Umbilical cord (tissue), 2 donors: ENCODE results near the gene BFSP2. TPM values are rescaled to one million over a fixed set of nuclear protein-coding genes. Genes with fewer than 3 reads are reported as not detected.

Source experiments
- DNase-seq: peaks from one replicate; pipeline ENCODE4 v3.0.0-alpha.2; 2015; ENCODE audit warnings: low spot score
- total RNA-seq: library from RNA; depleted of rRNA; stranded (reverse); fragments of >200 nt; gene quantifications from one replicate; pipeline ENCODE4 v1.2.3, GENCODE V29; 2014; ENCODE audit warnings: low replicate concordance; ENCODE audit not compliant: insufficient read depth

Gene BFSP2
- total RNA-seq, 1 donor from 2014 or later = 3.4 TPM

GRCh38 chr3:133383175-133383574 is 16.7 kb upstream of the BFSP2 start:
- no peak for DNase-seq

DNA sequence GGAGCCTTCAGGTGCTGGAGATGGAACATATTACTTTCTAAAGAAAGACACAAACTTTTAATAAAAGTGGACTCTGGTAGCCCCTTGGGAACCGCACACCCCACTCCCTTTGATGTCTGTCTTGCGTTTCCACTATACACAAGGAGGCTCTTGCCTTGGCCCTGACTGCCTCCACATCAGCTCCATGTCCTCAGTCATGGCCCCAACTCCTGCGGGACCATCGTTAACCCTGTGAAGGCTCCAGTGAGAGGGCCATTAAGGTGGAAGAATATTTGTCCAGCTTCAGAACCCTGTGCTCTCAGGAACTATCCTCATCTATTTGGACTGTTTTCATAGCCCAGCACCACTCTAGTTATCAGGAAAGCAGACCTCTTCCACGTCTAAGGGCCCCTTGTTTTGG is 16.1 kb upstream of the BFSP2 start:
- no peak for DNase-seq

DNA sequence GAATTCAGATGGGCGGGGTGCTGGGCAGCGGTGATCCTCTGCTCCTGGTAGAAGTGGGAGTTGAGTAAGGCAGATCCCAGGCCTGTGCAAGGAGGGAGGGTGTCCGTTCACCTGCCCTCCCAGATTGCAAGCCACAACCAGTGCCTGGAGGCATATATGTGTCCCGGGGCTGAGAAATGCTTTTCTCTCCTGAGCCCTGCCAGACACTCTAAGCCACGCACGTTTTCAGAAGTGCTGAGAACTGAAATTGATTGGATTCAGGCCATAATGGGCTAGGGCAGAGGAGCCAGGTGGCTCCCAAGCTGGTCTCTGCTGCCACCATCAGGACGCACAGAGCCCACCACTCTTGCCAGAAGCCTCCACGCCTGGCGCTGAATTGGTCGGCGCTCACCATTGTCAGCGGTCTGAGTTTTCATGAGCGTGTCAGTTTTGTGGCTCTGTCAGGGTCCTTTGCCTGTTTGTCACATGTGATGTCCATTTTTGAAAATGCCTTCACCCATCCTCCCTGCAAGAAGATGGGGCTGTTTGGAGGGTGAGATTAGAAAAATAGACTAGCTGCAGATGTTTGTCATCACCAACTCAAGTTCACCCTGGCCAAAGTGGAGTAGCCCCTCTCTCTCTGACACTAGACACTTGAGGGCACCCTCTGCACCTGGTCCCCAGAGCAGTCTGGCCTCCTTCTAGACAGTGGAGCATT is 15.4 kb upstream of the BFSP2 start:
- DNase-seq = peak; percentile 80

- DNase-seq = no peak
Measured at GRCh38 chr3:133386876-133387275, 13.0 kb upstream of the BFSP2 start.

DNA sequence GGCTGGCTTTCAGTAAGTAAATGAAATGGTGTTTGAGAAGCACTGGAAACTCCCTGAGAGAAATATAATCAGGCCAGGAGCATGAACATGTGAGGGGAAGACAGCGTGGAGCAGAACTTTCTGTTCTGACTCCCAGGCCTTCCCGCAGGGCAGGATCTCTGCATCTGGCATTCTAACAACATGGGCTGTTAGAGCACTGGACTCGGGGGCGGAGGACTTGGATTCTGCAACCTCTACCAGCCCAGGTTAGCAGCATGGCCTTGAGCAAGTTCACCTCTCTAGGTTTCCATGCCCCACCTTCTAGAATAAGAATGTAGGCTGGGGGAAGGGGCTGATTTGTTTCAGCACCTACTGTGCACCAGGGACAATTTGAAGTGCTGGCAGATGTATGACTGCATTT is 12.5 kb upstream of the BFSP2 start:
- DNase-seq = no peak

- no peak for DNase-seq
Measured at GRCh38 chr3:133388696-133389395, 11.0 kb upstream of the BFSP2 start.

- DNase-seq = no peak
Measured at GRCh38 chr3:133390715-133391114, 9.1 kb upstream of the BFSP2 start.

GRCh38 chr3:133393204-133393603 is 6.7 kb upstream of the BFSP2 start:
- no peak for DNase-seq

DNA sequence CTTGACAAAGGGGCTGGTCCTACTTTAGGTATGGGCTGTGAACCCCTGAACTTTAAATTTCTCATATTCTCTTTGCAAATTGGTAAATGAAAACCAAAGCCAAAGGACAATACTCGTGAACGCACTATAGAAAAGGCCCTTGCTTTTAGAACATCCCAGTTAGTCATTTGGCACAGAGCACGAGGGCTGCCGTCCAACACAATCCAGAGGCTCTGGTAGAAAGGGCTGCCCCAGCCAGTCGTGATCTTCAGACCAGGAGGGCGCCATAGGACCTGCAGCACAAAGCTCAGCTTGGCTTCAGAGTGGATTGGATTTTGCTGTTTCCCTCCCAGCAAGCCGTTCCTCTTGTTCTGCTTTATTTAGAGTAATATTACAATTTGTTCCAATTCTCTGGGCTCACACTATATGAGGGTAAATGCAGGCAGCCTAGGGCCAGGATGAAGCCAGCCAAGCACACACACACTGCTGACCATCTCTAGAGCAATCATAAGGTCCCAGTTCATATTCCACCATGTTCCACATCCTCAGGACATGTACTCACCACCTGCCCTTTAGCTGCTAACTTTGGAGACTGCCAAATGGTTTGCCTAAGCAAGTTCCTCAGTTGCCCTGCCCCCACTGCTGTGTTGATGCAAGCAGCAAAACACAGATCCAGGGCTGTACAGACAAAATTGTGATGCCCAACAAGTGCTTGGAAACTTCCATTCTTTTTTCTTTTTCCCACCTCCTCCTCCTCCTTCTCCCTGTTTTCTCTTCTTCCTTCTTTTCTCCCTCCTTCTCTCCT is 6.0 kb upstream of the BFSP2 start:
- no peak for DNase-seq

DNA sequence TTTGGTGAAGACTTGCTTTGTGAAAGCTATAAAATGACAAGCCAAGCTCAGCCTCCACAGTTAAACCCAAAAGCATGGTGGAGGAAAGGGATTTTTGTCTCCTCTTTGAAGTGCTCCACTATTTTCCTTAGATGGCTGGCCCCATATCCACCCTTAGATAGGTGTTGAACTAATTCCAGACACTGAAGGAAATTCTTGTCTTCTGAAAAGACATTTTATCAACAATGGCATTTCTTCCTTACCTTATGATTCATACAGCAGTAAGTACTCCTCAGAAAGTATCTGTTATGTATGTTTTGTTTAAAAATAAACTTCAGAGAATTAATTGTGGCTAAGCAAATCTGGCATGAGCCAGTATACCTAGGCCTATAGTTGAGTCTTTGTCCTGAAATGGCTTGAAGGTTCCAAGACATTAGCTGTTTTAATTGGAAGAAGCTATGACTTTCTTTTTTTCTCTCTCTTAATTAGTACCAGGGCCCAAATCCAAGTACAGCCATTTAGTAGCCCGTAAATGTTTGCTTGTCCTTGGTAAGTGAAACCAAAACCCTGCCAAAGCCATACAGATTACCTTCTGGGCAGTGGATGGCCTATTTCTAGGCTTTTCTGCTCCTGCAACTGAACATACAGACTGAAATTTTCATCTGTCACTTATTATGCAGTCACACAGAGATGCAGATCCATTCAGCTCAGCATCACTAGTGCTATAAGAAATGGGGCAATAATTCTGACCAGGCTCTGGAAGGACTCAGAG is 5.1 kb upstream of the BFSP2 start:
- peak; percentile 10 for DNase-seq

- DNase-seq = no peak
Measured at GRCh38 chr3:133396906-133397305, 3.0 kb upstream of the BFSP2 start.

DNA sequence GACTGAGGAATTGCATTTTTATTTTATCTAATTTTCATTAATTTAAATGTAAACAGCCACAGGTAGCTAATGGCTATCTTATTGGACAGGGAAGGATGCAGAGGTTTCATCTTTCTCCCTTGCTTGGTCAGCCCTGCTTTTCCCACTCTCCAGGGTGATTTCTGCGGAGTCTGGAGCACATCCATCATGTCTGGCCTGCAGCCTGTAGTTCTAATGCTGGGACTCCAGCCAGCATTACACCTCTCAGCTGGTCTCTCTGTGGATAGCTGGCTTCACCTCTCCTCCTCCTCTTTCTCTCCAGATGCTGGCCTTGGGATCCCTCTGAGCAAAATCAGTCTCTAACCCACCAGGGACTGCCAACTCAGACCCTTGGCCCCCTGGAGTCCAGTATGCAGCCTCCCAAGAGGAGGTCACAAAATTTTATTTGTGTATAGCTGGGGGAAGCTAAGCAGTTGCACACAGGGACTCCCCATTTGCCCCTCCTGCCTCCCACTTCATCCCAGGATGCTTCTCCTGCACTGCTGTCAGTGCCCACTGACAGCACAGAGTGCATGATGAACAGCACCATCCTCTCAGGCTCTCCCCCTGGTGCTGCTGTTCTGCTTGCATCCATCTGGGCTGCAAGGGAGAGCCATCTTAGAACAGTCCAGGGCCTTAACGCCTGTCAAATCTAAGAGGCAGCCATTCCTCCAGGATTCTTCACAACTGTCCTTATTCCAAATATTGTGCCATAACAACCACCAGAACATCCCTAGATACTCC is 1.7 kb downstream of the BFSP2 start:
- peak; percentile 71 for DNase-seq

- no peak for DNase-seq
Measured at GRCh38 chr3:133404920-133405319, 5.1 kb downstream of the BFSP2 start.

GRCh38 chr3:133408366-133408765 is 8.5 kb downstream of the BFSP2 start:
- DNase-seq = no peak

DNA sequence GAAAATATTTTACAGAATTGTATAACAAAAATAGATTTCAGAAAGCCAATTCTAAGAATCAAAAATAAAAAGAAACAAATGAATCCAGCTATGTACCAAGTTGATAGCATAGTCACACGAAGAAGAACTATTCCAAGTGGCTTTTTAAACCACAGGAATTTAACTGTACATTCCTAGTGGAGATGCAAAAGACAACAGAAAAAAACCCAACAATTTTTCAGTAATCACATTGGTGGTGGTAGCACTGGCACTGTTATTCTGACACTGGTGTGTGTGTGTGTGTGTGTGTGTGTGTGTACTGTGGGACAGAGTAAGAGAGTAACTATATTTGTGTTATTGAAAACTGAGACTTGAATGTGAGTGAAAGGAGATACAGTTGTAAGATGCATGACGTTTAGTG is 9.1 kb downstream of the BFSP2 start:
- DNase-seq = no peak

- no peak for DNase-seq
Measured at GRCh38 chr3:133410191-133410892, 10.5 kb downstream of the BFSP2 start.

GRCh38 chr3:133412183-133413132 is 12.6 kb downstream of the BFSP2 start:
- DNase-seq = peak; percentile 75

DNA sequence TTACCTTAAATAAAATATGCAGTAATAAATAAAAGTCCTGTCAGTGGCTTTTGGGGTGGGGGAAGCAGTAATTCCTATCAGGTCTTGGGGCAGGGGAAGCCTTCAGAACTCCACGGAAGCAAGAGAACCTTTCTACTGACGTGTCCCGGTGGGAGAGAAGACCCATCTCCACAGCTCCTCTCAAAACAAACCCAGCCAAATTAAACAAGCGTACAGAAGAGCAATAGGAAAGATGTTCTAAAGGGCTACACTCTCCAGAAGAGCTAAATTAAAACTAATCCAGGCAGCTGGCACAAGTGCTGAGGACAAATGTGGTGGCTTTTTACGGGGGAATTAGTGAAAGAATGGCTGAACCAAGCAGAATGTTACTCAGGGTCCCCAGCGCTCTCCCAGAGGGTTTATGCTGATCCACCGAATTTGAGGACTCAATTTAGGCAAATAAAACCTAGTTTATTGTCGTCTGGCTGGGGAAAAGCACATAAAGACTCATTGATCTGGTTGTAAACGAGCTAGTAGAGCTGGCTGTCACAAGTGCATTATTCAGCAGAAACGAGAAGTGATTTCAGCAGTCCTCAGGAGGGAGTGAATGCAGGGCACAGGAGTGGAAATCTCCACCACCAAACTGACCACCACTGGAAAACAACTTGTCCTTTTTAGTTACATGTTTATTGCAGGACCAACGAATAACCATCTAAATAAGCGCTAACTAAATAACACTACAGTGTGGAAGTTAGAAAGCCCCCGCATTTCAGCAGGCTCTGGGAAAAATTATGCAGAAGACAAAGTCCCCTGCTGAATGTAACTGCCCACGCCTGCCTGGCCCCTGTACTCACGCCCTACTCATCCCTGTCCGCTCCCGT is 13.5 kb downstream of the BFSP2 start:
- peak; percentile 53 for DNase-seq
